GM18499 (cell line): ENCODE measurements around the gene CCDC142.
"Not testable (repeated sequence)": the region's sequence is repeated elsewhere in the genome, so short reads cannot be mapped to it uniquely, and the experiment has no call there.

Experiments
- ATAC-seq: cut with Tn5 transposase; IDR thresholded peaks from one replicate; pipeline ENCODE4 v1.9.1; 2021; ENCODE audit warnings: moderate number of reproducible peaks; ENCODE audit not compliant: insufficient read depth, unreplicated experiment

CCDC142 gene

GRCh38 chr2:74447230-74447999, 35.4 kb downstream of the CCDC142 start:
- no peak for ATAC-seq

- no peak for ATAC-seq
Observed at GRCh38 chr2:74444498-74445318, 38.1 kb downstream of the CCDC142 start.

- not testable (repeated sequence) for ATAC-seq
Observed at GRCh38 chr2:74442483-74443297, 40.1 kb downstream of the CCDC142 start.

GRCh38 chr2:74441690-74442482, 40.9 kb downstream of the CCDC142 start, which contains the start of gene RTKN:
Gene RTKN (minus strand): TSS chr2:74441937. CDS start chr2:74441816, 121 bp downstream.
- ATAC-seq = no peak

GRCh38 chr2:74441170-74441689, 41.6 kb downstream of the CCDC142 start:
- no peak for ATAC-seq

- peak; percentile 54 for ATAC-seq
Observed at GRCh38 chr2:74440378-74441169, 42.2 kb downstream of the CCDC142 start.

- no peak for ATAC-seq
Observed at GRCh38 chr2:74439803-74440377, 42.9 kb downstream of the CCDC142 start.

GRCh38 chr2:74439373-74439772, 43.4 kb downstream of the CCDC142 start:
- ATAC-seq = no peak

GRCh38 chr2:74438248-74438647, 44.5 kb downstream of the CCDC142 start:
- ATAC-seq = no peak

- no peak for ATAC-seq
Observed at GRCh38 chr2:74436848-74437695, 45.7 kb downstream of the CCDC142 start.

- no peak for ATAC-seq
Observed at GRCh38 chr2:74436111-74436805, 46.5 kb downstream of the CCDC142 start.

GRCh38 chr2:74430502-74430901, 52.3 kb downstream of the CCDC142 start:
- ATAC-seq = no peak

GRCh38 chr2:74429487-74430451, 53.0 kb downstream of the CCDC142 start:
- ATAC-seq = no peak

GRCh38 chr2:74428675-74429074, 54.1 kb downstream of the CCDC142 start:
- no peak for ATAC-seq

GRCh38 chr2:74427551-74427950, 55.2 kb downstream of the CCDC142 start:
- no peak for ATAC-seq
